K562 (cell line): ENCODE measurements around the gene ANKRD7. TPM values are rescaled to one million over a fixed set of nuclear protein-coding genes. Genes with fewer than 3 reads are reported as not detected.

Experiments used
- BRD4 ChIP-seq: fragments of 200-600 bp; sonication (generic); IDR thresholded peaks from 2 replicates; pipeline ENCODE4 v1.6.1; 2017; ENCODE audit warnings: inconsistent platforms
- CXXC5 ChIP-seq: fragments of 250-450 bp; sonication (Bioruptor Pico); IDR thresholded peaks from 2 replicates; pipeline ENCODE4 v1.8.0; 2022; ENCODE audit warnings: inconsistent platforms, mild to moderate bottlenecking, moderate library complexity
- EP400 ChIP-seq: fragments of 450-650 bp; IDR thresholded peaks from 2 replicates; pipeline ENCODE4 v1.6.1; 2017; ENCODE audit warnings: antibody characterized with exemption, mild to moderate bottlenecking, moderate library complexity
- ZNF589 ChIP-seq: fragments of 200-800 bp; sonication (Bioruptor generic); IDR thresholded peaks from 2 replicates; pipeline ENCODE4 v1.6.1; 2016; ENCODE audit warnings: low read depth, missing genetic modification characterization, missing compliant biosample characterization
- polyA plus RNA-seq, 8 experiments: library from polyadenylated mRNA; depleted of rRNA in 4 of 8; stranded (reverse) in 5 of 8; unstranded in 3 of 8; fragments of >200 nt; fragmentation: Nextera tagmentation in 2 of 8; fragmentation: Illumina TruSeq in 1 of 8; extraction: Ambion mirVana in 2 of 8; extraction: Trizol in 1 of 8; gene quantifications; 2 replicates each; pipeline versions ENCODE4 v1.2.1 to v1.2.3, GENCODE V29; 2011 to 2014; ENCODE audit warnings: inconsistent platforms in 1 of 8, missing spikeins in 1 of 8
- total RNA-seq, 7 experiments: library from RNA; depleted of rRNA in 6 of 7; stranded (reverse); fragments of >200 nt in 6 of 7; fragmentation: Illumina TruSeq in 2 of 7; extraction: Trizol in 2 of 7; gene quantifications; 2 replicates each; pipeline versions ENCODE4 v1.2.1 to v1.2.3, GENCODE V29; 2011 to 2021; ENCODE audit warnings: low replicate concordance in 1 of 7
- TF ChIP-seq, protein P1 (sequence below), 2 experiments: fragments of 450-650 bp; formaldehyde crosslinking in 1 of 2; IDR thresholded peaks; 2 replicates each; pipeline versions ENCODE4 v1.4.0 to v1.6.1; 2014 to 2020; ENCODE audit warnings: mild to moderate bottlenecking in 2 of 2, borderline replicate concordance in 1 of 2, low read depth in 1 of 2

The ANKRD7 gene
- total and polyA plus RNA-seq, 9 of the 15 experiments (the other 6 are each of a cell fraction or from before 2014, with no cell fraction given) = 0.33 TPM; not detected in 8

DNA sequence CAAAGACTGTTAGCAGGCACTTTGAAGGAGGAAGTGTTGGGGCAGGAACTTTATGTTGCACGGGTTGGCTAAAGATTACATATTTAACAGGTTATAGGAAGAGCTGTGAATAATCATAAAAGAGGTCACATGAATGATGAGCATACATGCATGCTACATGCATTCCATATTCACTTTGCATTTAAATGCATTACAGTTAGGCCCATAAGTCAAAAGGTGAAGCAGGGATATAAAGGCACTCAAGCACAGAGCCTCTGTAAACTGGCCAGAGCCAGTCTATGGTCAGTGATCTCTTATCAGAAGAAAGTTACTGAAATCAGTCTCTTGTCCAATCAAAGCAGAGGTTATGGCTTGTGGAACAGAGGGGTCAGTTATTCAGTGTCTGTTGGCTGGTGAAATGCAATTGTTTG is 7.3 kb upstream of the ANKRD7 start (continued):
- TF ChIP-seq ZNF589 (CRISPR knock-in tag) = peak; percentile 67; the same call in 1 of the 2 replicates
- no peak for TF ChIP-seq EP400
- no peak for TF ChIP-seq BRD4
- no peak for TF ChIP-seq CXXC5 (CRISPR knock-in tag)
- TF ChIP-seq, protein P1, sequence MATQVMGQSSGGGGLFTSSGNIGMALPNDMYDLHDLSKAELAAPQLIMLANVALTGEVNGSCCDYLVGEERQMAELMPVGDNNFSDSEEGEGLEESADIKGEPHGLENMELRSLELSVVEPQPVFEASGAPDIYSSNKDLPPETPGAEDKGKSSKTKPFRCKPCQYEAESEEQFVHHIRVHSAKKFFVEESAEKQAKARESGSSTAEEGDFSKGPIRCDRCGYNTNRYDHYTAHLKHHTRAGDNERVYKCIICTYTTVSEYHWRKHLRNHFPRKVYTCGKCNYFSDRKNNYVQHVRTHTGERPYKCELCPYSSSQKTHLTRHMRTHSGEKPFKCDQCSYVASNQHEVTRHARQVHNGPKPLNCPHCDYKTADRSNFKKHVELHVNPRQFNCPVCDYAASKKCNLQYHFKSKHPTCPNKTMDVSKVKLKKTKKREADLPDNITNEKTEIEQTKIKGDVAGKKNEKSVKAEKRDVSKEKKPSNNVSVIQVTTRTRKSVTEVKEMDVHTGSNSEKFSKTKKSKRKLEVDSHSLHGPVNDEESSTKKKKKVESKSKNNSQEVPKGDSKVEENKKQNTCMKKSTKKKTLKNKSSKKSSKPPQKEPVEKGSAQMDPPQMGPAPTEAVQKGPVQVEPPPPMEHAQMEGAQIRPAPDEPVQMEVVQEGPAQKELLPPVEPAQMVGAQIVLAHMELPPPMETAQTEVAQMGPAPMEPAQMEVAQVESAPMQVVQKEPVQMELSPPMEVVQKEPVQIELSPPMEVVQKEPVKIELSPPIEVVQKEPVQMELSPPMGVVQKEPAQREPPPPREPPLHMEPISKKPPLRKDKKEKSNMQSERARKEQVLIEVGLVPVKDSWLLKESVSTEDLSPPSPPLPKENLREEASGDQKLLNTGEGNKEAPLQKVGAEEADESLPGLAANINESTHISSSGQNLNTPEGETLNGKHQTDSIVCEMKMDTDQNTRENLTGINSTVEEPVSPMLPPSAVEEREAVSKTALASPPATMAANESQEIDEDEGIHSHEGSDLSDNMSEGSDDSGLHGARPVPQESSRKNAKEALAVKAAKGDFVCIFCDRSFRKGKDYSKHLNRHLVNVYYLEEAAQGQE (IDR thresholded peaks at IDR 0.05; ENCODE audit: borderline replicate concordance) = peak; percentile 92
- TF ChIP-seq, protein P1 (CRISPR knock-in tag; IDR thresholded peaks at IDR 0.05; ENCODE audit: low read depth) = no peak
